AG09319 (cell line): ENCODE data around the gene FIBP.

Experiments
- DNase-seq: peaks from one replicate; pipeline ENCODE4 v3.0.0-alpha.2; 2010; ENCODE audit warnings: low read depth; ENCODE audit errors: extremely low read depth
- CTCF ChIP-seq: IDR thresholded peaks from 2 replicates; pipeline ENCODE4 v1.5.1; 2011; ENCODE audit warnings: low read depth, mild to moderate bottlenecking, inconsistent platforms, low read length, moderate library complexity

The FIBP gene

DNA sequence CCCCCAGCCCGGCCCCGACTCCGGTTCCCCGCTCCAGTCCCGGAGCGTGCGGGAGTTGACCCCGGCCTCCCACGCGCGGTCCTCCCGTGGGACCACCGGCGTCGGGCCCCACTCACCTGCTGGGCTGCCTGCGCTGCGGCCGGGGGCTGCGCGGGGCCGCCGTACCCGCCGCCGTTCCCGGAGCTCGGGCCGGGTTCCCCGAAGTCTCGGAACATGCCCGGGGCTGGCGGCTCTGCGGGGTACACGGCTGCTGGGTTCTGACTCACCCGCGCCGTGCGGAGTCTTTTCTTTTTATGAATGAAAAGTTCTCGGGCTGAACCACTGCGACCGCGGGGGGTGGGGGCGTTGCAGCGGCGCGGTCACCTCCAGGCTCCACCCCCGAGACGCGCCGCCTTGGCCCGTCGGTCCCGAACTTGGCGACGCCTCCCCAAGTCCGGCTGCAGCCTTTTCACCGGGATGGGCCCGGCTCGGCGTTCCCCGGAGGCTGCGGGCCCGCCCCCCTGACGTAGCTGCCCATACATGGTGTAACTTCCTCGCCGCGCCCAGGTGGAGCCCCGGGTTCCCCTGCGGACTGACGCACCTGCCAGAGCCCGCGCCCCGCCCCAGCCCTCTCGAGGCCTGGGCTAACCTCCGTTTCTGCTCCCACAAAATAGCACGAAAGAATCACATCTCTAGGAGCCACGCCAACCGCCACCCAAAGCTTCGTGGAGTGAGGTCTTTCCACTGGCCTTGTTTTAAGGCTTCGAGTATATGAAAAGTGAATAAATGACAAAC, 12.0 kb upstream of the FIBP start, which contains the start of gene FOSL1:
TSS of gene FOSL1 (minus strand) at position 264 of the 774 bp plus-strand sequence. CDS start at position 215, 49 bp downstream.
- TF ChIP-seq CTCF, result no peak
- DNase-seq, result peak; percentile 94

GRCh38 chr11:65899356-65900124, 11.3 kb upstream of the FIBP start:
- TF ChIP-seq CTCF, result no peak; the same call in 1 of the 2 replicates
- DNase-seq, result peak; percentile 64

- DNase-seq, result no peak
- no peak for TF ChIP-seq CTCF
These were observed 10.5 kb upstream of the FIBP start for GRCh38 chr11:65898656-65899355.

DNA sequence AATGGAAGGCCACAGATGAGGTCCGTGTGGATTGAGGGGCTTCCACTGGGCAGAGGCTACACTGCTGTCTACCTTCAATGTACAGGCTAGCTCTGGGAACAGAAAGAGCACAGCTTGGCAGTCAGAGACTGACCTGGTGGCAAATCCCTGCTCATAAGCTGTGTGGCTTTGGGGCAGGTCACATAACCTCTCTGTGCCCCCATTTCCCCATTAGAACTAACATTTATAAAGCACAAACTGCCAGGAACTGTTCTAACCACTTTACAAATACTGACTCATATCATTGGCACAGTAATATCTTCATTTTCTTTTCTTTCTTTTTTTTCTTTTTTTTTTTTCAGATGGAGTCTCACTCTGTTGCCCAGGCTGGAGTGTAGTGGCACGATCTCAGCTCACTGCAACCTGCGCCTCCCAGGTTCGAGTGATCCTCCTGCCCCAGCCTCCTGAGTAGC, 8.8 kb upstream of the FIBP start:
- TF ChIP-seq CTCF, result no peak
- DNase-seq, result no peak

GRCh38 chr11:65896034-65896999, 8.0 kb upstream of the FIBP start:
- no peak for DNase-seq
- TF ChIP-seq CTCF, result no peak

GRCh38 chr11:65895482-65895981, 7.3 kb upstream of the FIBP start:
- no peak for TF ChIP-seq CTCF
- no peak for DNase-seq
